ENCODE results near the gene LSM11. TPM values are rescaled to one million over a fixed set of nuclear protein-coding genes. Genes with fewer than 3 reads are reported as not detected.

The LSM11 gene
- total RNA-seq, 1 experiment from 2014 or later, result 10.9 TPM

DNA sequence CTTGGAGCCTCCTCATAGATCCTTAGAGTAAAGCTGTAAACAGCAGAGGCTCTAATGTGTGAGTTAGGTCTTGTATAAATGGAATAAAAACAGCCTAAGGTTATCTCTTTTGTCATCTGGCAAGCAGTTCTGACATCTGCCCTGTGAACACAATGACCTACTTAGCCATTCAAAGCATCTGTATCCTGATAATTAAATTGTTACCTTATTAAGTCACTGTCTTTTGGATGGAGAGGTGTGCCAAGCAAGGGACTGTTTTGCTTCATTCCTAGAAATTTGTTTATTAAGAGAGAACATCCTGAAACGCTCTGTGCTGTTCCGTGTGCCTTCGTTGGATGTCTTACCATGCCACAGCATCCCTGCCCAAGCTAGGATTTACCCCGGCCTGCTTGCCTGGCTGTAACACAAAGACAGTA is 1.5 kb downstream of the LSM11 start:
- Histone ChIP-seq H3K36me3 (peaks cover 4% of the 10 kb centered on the region; the same call in 1 of the 2 replicates), H3K4me3 (no peak overlapping the region; the same call in 1 of the 2 replicates), H3K27me3 (no peaks in the 10 kb centered on the region), H3K27ac (no peak overlapping the region), H3K9me3 (replicated peaks) (no peaks in the 10 kb centered on the region), H3K4me1 (peaks cover 9% of the 10 kb centered on the region; the same call in 1 of the 2 replicates)
- DNase-seq, result no peak

- Histone ChIP-seq H3K4me3 (no peak overlapping the region), H3K27ac (no peak overlapping the region), H3K9me3 (replicated peaks) (no peaks in the 10 kb centered on the region), H3K36me3 (peaks cover 5% of the 10 kb centered on the region; the same call in 1 of the 2 replicates), H3K4me1 (0 out of 2 replicates have a peak, but pooled peaks cover 3% of the 10 kb centered on the region), H3K27me3 (no peaks in the 10 kb centered on the region)
- no peak for DNase-seq
Observed at GRCh38 chr5:157747173-157747740, 3.7 kb downstream of the LSM11 start.

GRCh38 chr5:157747766-157748700 is 4.5 kb downstream of the LSM11 start:
- peak; percentile 44 to 66 for DNase-seq
- Histone ChIP-seq H3K9me3 (replicated peaks) (no peaks in the 10 kb centered on the region), H3K27me3 (no peaks in the 10 kb centered on the region), H3K36me3 (peaks cover 5% of the 10 kb centered on the region; the same call in 1 of the 2 replicates), H3K4me3 (no peak overlapping the region), H3K4me1 (0 out of 2 replicates have a peak, but pooled peaks cover 3% of the 10 kb centered on the region), H3K27ac (no peak overlapping the region)

- 0 out of 2 replicates have a peak, but pooled peaks cover 3% of the 10 kb centered on the region for H3K4me1 ChIP-seq
- H3K4me3 ChIP-seq, result no peak overlapping the region
- no peak overlapping the region for H3K27ac ChIP-seq
- DNase-seq, result no peak
- H3K9me3 ChIP-seq (replicated peaks), result no peaks in the 10 kb centered on the region
- H3K27me3 ChIP-seq, result no peaks in the 10 kb centered on the region
- H3K36me3 ChIP-seq, result peaks cover 5% of the 10 kb centered on the region; the same call in 1 of the 2 replicates
Observed at GRCh38 chr5:157748760-157749461, 5.4 kb downstream of the LSM11 start.

GRCh38 chr5:157749462-157749799 is 5.9 kb downstream of the LSM11 start:
- Histone ChIP-seq H3K27ac (no peak overlapping the region), H3K36me3 (peaks cover 8% of the 10 kb centered on the region; the same call in 1 of the 2 replicates), H3K27me3 (no peaks in the 10 kb centered on the region), H3K4me3 (no peak overlapping the region), H3K4me1 (0 out of 2 replicates have a peak, but pooled peaks cover 3% of the 10 kb centered on the region), H3K9me3 (replicated peaks) (no peaks in the 10 kb centered on the region)
- no peak for DNase-seq

GRCh38 chr5:157750320-157750719 is 6.8 kb downstream of the LSM11 start:
- no peak for DNase-seq
- H3K36me3 ChIP-seq, result peaks cover 15% of the 10 kb centered on the region; the same call in 1 of the 2 replicates
- H3K27ac ChIP-seq, result no peak overlapping the region
- H3K4me3 ChIP-seq, result no peak overlapping the region
- H3K9me3 ChIP-seq (replicated peaks), result no peaks in the 10 kb centered on the region
- H3K4me1 ChIP-seq, result 0 out of 2 replicates have a peak, but pooled peaks cover 3% of the 10 kb centered on the region
- H3K27me3 ChIP-seq, result no peaks in the 10 kb centered on the region

DNA sequence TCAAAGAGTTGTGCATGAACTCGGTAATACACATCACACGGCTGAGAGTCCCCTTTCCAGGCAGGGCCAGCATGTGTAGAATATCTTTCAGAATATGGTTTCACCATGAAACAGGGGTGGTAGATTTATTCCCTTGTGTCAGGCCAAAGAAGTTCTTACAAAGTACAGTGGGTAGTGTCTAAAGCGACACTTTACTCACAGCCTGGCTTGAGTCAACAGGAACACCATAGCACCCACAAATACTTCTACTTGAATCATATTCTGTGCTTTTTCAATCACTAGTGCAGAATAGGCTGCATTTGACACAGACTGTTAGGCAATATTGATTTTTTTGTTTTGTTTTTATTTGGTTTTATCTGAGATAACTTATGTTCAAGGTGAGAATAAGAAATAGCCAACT is 12.6 kb downstream of the LSM11 start:
- Histone ChIP-seq H3K9me3 (replicated peaks) (no peaks in the 10 kb centered on the region), H3K4me1 (peaks cover 2% of the 10 kb centered on the region; the same call in 1 of the 2 replicates), H3K4me3 (no peak overlapping the region), H3K27me3 (no peaks in the 10 kb centered on the region), H3K36me3 (peaks cover 17% of the 10 kb centered on the region; the same call in 1 of the 2 replicates), H3K27ac (no peak overlapping the region)
- DNase-seq, result no peak

DNA sequence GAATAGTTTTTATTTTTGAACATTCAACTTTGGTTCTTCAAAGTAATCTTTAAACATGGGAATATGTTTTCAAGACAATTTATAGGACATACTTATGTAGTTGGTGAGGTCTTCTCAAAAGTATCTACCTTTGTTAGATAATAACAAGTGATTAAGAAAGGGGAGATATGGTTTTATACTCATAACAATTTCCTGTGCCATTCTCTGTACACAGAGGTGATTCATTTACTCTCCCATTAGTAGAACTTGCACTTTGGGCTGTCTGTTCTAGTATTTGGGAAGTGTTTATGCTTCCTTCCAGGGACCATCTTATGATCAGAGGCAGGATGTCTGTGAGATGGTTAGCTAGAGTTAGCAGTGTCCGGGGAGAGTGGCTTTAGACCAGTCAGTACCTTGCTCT is 15.2 kb downstream of the LSM11 start:
- Histone ChIP-seq H3K27me3 (no peaks in the 10 kb centered on the region), H3K36me3 (peaks cover 12% of the 10 kb centered on the region; the same call in 1 of the 2 replicates), H3K9me3 (replicated peaks) (no peaks in the 10 kb centered on the region), H3K4me1 (peaks cover 2% of the 10 kb centered on the region; the same call in 1 of the 2 replicates), H3K4me3 (no peak overlapping the region), H3K27ac (no peak overlapping the region)
- no peak for DNase-seq

- H3K36me3 ChIP-seq, result no peaks in the 10 kb centered on the region
- H3K27ac ChIP-seq, result no peak overlapping the region
- no peaks in the 10 kb centered on the region for H3K27me3 ChIP-seq
- H3K4me1 ChIP-seq, result peaks cover 2% of the 10 kb centered on the region; the same call in 1 of the 2 replicates
- no peak overlapping the region for H3K4me3 ChIP-seq
- peak; percentile 46 to 78 for DNase-seq
- no peaks in the 10 kb centered on the region for H3K9me3 ChIP-seq (replicated peaks)
Observed at GRCh38 chr5:157761690-157762621, 18.4 kb downstream of the LSM11 start.

DNA sequence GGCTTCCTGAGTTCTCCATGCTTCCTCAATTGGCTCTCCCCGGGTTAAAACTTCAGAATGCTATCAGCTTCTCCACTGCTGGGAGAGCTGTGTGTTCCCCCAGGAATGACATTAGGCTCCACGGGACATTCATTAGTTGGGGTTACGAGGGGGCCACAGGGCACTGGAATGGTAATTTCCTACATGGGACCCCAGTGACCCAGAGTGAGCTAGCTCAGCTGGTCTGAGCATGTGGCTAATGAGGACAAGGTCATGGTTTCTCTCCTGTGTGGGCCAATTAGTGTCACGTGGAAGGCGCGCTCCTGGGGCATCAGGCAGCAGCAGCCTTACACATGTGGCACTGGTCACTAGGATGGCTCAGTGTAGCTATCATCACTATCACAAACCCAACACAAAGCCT is 21.0 kb downstream of the LSM11 start:
- H3K27ac ChIP-seq, result no peak overlapping the region
- DNase-seq, result no peak
- H3K4me1 ChIP-seq, result no peaks in the 10 kb centered on the region; the same call in 1 of the 2 replicates
- no peaks in the 10 kb centered on the region for H3K36me3 ChIP-seq
- no peaks in the 10 kb centered on the region for H3K27me3 ChIP-seq
- no peaks in the 10 kb centered on the region for H3K9me3 ChIP-seq (replicated peaks)
- H3K4me3 ChIP-seq, result no peak overlapping the region

DNA sequence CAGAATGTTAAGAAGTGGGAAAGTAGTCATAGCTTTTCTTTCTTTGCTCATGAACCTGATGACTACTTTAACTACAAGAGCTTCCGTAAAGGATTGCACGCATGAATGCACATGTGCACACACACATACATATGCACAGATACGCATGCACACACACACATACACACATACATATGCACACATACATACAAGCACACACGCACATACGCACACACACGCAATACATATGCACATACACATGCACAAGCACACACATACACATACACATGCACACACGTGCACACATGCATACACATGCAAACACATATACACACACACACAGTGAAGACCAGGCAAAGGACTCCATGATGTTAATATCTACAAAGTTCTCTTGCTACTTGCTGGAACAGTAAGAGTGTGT is 22.9 kb downstream of the LSM11 start:
- no peak overlapping the region for H3K4me3 ChIP-seq
- H3K9me3 ChIP-seq (replicated peaks), result no peaks in the 10 kb centered on the region
- no peaks in the 10 kb centered on the region for H3K36me3 ChIP-seq
- H3K27ac ChIP-seq, result no peak overlapping the region
- no peaks in the 10 kb centered on the region for H3K4me1 ChIP-seq
- DNase-seq, result no peak
- no peaks in the 10 kb centered on the region for H3K27me3 ChIP-seq

GRCh38 chr5:157766902-157767301 is 23.4 kb downstream of the LSM11 start:
- H3K27ac ChIP-seq, result no peak overlapping the region
- H3K27me3 ChIP-seq, result no peaks in the 10 kb centered on the region
- H3K4me3 ChIP-seq, result no peak overlapping the region
- no peaks in the 10 kb centered on the region for H3K9me3 ChIP-seq (replicated peaks)
- H3K36me3 ChIP-seq, result no peaks in the 10 kb centered on the region
- H3K4me1 ChIP-seq, result no peaks in the 10 kb centered on the region
- no peak for DNase-seq

GRCh38 chr5:157767689-157768088 is 24.2 kb downstream of the LSM11 start:
- peak; percentile 3 to 24 for DNase-seq
- Histone ChIP-seq H3K27me3 (no peaks in the 10 kb centered on the region), H3K27ac (no peak overlapping the region), H3K36me3 (no peaks in the 10 kb centered on the region), H3K4me3 (no peak overlapping the region), H3K4me1 (no peaks in the 10 kb centered on the region), H3K9me3 (replicated peaks) (no peaks in the 10 kb centered on the region)

- no peaks in the 10 kb centered on the region for H3K36me3 ChIP-seq
- H3K27me3 ChIP-seq, result no peaks in the 10 kb centered on the region
- no peaks in the 10 kb centered on the region for H3K9me3 ChIP-seq (replicated peaks)
- H3K27ac ChIP-seq, result no peak overlapping the region
- no peak for DNase-seq
- H3K4me1 ChIP-seq, result no peaks in the 10 kb centered on the region
- no peak overlapping the region for H3K4me3 ChIP-seq
Observed at GRCh38 chr5:157770665-157771064, 27.2 kb downstream of the LSM11 start.

Measured in SJCRH30 (cell line).